ENCODE results near the gene PON3.

The PON3 gene

DNA sequence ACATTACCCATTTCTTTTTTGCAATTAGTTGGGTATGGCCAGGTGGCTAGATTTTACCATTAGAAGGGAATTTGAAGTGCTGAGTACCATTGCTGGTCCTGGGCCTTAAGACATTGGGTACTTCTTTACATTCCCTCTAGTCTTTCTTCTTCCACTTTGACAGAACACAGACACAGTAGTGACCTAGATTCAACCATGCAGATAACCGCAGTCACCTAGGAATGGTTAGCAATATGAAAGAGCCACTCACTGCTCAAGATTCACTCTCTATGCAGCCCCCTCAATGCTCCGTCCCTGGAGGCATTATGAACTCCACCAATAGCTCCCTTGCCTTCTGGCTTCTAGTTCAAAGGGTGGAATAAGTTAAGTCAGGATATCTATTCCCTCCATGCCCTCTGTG is 55.7 kb downstream of the PON3 start:
- DNase-seq (ENCODE audit: low read depth) = no peak

- DNase-seq (ENCODE audit: low read depth) = no peak
Measured at GRCh38 chr7:95338832-95339231, 57.3 kb downstream of the PON3 start.

DNA sequence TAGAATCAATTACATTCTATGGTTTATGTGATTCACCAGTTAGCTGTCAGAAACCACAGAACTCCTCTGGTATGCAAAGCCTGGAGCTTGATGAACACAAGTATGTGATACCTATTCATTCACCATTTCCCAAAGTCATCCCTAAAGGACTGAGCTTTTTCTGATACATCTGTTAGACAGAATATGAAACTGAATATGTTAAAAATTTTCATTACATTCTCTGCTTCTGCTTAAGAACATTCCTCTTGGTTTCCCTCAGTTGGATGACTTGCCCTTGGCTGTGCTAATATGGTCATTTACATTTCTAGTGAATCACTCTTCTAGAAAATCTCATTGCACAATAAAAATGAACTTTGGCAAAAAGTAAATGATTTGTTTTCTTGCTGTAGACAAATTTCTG is 61.1 kb downstream of the PON3 start:
- no peak for DNase-seq (ENCODE audit: low read depth)

DNA sequence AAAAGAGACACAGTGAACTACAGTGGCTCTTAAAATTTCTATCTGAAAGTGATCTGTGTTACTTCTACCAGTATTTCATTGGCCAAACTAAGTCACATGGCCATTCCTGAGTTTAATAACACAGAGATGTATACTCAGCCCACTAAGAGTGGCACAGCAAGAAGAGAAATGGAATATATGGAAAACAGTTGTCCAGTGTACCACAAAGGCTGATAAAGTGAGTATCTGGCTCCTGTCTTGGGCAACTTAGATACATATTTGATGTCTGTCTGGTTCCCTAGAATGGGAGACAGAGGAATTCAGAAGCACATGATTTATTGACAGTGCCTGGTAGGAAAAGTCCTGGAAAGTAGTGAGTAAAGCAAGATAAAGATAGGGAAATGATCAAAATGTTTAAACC is 61.7 kb downstream of the PON3 start:
- no peak for DNase-seq (ENCODE audit: low read depth)

- DNase-seq (ENCODE audit: low read depth) = no peak
Measured at GRCh38 chr7:95330961-95331337, 65.2 kb downstream of the PON3 start.

- no peak for DNase-seq (ENCODE audit: low read depth)
Measured at GRCh38 chr7:95330204-95330960, 65.8 kb downstream of the PON3 start.

DNA sequence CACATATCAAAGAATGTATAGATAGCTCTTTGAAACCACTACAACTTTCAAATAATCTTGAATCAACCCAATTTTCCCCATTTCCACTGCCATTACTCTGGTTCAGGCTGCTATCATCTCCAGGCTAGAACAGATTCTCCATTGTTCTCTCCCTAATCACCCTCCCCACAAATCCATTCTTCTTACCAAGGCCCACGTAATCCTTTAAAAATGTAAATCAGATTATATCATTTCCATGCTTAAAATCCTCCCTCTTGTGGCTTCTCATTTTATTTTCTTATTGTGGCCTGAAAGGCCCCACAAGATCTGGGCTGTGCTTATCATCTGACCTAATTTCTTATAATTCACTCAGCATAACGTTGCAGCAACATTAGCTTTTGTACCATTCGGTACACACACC is 68.8 kb downstream of the PON3 start:
- no peak for DNase-seq (ENCODE audit: low read depth)

- no peak for DNase-seq (ENCODE audit: low read depth)
Measured at GRCh38 chr7:95324431-95324830, 71.7 kb downstream of the PON3 start, which contains the start of gene PON1. Gene PON1 (minus strand): TSS chr7:95324532. CDS start chr7:95324475, 57 bp downstream.

GRCh38 chr7:95323410-95324129 is 72.6 kb downstream of the PON3 start:
- no peak for DNase-seq (ENCODE audit: low read depth)

GRCh38 chr7:95322854-95323253 is 73.3 kb downstream of the PON3 start:
- no peak for DNase-seq (ENCODE audit: low read depth)

GRCh38 chr7:95322396-95322795 is 73.8 kb downstream of the PON3 start:
- DNase-seq (ENCODE audit: low read depth) = no peak

GRCh38 chr7:95321720-95322119 is 74.5 kb downstream of the PON3 start:
- no peak for DNase-seq (ENCODE audit: low read depth)

- DNase-seq (ENCODE audit: low read depth) = no peak
Measured at GRCh38 chr7:95320651-95321050, 75.5 kb downstream of the PON3 start.

DNA sequence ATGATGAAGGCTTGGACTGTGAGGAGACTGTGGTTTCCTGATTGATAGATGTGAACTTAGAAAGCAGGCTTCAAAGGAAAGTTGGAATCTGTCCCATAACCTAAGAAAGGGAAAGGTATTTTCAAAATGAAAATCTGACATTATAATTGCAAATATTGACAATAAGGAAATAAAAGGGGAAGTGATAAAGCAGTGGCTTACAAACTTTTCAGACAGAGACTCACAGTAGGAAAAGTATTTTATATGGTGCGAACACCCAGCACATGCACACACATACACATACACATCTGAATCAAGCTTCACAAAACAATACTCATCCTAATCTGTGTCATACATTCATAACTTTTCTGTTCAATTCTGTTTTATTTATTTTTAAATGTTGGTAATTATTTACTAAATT is 76.6 kb downstream of the PON3 start:
- no peak for DNase-seq (ENCODE audit: low read depth)

DNA sequence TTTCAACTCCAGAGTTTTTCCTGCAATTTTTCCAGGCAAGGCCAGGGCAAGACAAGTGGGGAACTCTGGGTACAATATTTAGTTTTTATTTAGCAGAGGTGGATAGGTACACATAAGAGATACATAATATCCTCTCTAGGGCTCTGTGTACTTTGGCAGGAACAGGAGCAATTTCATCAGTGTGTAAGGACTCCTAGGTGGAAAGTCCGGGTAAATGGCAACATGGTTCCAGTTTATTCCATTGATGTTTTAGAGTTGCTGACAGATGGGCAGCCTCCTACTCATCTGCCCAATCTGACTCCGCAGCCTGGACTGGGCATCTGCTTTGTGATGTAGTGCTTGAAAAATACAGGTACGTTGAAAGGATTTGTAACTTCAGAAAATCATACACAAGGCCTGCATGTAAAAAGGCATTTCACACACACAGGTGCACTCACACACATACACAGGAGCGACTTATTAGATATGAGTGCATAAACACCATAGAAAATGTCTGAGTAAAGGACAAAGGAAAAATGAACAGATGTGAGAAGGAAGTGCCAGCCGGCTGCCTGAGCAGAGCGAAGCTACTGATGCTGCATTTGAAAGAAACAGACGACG is 77.6 kb downstream of the PON3 start:
- DNase-seq (ENCODE audit: low read depth) = no peak

- no peak for DNase-seq (ENCODE audit: low read depth)
Measured at GRCh38 chr7:95317966-95318365, 78.2 kb downstream of the PON3 start.

DNA sequence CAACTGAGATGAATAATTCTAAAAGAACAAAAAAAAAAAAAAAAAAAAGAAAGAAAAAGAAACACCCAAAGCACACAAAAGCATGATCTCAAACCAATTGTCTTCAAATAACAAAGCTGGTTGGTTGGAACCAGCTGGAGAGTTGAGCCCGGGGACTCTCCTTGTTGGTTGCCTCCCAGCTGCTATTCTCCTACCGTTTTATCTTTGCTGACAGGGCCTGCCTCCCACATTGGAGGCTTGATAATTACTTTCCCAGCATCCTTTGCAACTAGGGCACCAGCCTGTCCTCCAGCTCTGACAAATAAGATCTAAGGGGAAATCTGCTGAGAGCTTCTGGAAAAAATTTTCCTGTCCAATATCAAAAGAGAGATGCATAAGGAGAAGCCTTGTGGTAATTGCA is 78.6 kb downstream of the PON3 start:
- no peak for DNase-seq (ENCODE audit: low read depth)

GRCh38 chr7:95316588-95316987 is 79.6 kb downstream of the PON3 start:
- DNase-seq (ENCODE audit: low read depth) = no peak

DNA sequence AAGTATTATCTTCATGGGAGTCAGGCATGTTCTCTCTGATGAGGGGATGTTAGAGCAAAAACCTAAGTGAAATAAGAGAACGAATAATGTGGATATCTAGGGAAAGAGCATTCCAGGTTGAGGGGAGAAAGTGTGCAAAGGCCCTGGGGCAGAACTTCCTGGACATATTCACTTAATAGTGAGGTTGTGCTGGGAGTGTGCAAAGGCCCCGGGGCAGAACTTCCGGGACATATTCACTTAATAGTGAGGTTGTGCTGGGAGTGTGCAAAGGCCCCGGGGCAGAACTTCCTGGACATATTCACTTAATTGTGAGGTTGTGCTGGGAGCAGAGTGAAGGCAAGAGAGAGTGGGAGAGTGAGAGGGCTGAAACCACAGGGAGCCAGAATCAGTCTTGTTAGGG is 83.6 kb downstream of the PON3 start:
- DNase-seq (ENCODE audit: low read depth) = no peak

DNA sequence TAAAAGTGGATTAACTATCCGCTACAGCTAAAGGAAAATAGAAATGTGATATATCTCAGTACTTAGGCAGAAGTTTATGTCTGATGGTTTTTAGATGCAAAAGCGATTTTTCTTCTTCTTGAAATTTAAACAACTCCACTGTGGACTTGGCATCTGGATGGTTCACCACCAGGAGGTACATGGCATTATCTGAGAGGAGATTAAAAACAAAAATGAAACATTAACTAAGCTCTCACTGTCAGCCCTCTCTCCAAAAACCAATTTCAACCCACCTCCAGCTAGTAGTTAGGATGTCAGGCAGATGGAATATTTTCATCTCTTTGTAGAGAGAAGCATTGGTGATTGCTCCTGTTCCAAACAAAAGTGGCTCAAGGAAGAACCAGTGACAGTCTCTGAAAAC is 84.8 kb downstream of the PON3 start:
- no peak for DNase-seq (ENCODE audit: low read depth)

GRCh38 chr7:95309951-95310350 is 86.2 kb downstream of the PON3 start:
- DNase-seq (ENCODE audit: low read depth) = no peak

All from stimulated activated CD8-positive, alpha-beta memory T cell treated with anti-CD3 and anti-CD28 coated beads, Interleukin-12 subunit alpha, Interleukin-12 subunit beta, amount 100 ng/mL, for 4 hours (primary cell).